ENCODE results near the gene ZCCHC8. TPM values are rescaled to one million over a fixed set of nuclear protein-coding genes. Genes with fewer than 3 reads are reported as not detected.
"Not testable (repeated sequence)": the region's sequence is repeated elsewhere in the genome, so short reads cannot be mapped to it uniquely, and the experiment has no call there.

The ZCCHC8 gene
- total RNA-seq, 1 experiment from 2014 or later = 19.6 TPM

DNA sequence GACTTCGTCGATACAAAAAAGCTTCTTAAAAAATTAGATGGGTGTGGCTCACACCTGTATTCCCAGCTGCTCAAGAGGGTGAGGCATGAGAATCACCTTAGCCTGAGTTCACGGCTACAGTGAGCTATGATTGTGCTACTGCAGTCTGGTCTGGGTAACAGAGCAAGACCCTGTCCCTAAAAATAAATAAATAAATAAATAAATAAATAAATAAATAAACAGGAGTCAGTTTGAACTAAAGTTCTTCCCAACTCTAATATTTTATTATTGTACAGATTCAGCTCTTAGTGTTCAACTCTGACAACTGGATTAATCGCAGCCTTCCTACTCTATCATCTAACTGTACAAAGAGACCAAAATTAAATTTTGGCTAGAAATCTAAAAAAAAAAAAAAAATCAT lies 65.5 kb downstream of the ZCCHC8 start:
- DNase-seq (ENCODE audit: low read depth) = no peak

DNA sequence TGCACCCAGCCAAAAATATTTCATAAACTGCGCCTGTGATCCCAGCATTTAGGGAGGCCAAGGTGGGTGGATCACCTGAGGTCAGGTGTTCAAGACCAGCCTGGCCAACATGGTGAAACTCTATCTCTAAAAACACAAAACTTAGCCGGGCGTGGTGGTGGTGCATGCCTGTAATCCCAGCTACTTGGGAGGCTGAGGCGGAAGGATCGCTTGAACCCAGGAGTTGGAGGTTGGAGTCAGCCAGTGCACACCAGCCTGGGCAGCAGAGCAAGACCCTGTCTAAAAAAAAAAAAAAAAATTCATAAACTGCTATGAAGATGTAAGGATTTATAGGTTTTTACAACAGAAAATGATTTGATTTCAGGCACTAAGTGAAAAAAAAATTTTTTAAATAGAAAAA lies 71.7 kb downstream of the ZCCHC8 start:
- not testable (repeated sequence) for DNase-seq (ENCODE audit: low read depth)

DNA sequence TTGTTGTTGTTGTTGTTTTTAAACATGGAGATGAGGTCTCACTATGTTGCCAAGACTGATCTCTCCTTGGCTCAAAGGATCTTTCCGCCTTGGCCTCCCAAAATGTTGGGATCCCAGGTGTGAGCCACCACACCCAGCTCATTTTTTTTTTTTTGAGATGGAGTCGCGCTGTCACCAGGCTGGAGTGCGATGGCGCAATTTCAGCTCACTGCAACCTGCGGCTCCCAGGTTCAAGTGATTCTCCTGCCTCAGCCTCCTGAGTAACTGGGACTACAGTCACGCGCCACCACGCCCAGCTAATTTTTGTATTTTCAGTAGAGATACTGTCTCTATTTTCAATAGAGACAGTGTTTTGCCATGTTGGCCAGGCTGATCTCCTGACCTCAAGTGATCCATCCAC lies 73.3 kb downstream of the ZCCHC8 start:
- DNase-seq (ENCODE audit: low read depth) = no peak

DNA sequence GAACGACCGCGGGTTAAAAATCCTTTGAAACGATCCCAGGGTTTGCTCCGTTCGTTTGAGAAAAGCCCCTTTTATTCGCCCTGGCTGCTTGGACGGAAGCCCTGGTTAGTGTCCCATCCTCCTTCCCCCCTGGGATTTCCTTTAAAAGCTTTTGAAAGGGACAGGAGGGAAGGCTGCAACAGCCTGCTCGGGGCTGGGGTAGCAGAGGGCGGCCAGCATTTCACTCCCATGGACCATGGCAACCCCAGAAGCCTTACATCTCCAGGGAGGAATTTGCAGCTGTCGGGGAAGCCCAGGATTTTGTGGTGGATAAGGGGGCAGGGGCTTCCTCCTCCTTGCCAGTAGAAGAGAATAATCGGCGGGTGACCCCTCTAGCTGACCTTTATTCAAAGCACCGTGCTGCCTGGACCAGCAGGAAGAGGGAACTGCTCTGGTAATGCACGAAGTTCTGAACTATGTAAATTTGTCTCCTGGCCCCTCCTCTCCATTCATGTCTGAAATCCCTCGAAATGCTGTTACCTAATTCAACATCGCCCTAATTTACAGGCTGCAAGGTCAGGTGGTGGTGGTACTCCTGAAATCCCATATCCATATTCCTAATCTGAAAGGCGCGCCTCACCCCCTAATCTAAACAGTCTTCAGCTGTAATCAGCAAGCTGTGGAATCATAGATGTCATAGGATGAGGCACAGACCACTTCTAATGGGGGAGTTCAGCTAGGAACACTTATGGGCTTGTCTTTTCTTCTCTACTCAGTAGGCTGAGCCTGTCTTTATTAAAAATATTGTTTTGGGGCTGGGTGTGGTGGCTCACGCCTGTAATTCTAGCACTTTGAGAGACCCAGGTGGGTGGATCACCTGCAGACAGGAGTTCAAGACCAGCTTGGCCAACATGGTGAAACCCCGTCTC lies 77.2 kb downstream of the ZCCHC8 start:
- peak; percentile 71 for DNase-seq (ENCODE audit: low read depth)

DNA sequence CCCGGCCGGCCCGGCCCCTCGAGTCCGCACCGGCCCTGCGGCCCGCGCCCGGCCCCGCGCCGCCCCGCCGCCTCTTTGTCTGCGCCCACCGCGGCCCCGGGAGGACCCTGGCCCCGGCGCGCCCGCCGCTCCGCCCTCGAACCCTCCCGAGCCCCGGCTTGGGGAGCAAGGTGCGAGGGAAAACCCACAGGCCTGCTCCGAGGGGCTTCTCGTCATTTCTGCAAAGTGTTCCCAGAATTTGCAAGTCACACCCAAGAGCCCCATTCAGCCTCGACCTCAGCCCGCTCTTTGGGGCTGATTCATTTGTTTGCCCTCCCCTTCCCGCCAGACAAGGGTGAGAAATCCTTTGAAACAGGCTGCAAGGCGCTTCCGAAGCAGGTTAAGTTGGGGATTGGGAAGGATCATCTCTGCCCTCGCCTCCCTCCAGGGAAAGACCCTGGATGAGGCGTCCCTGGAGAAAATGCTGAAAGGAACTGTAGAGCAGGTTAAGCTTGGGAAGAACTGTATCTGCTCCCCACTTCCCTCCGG lies 77.9 kb downstream of the ZCCHC8 start:
- peak; percentile 62 for DNase-seq (ENCODE audit: low read depth)

DNA sequence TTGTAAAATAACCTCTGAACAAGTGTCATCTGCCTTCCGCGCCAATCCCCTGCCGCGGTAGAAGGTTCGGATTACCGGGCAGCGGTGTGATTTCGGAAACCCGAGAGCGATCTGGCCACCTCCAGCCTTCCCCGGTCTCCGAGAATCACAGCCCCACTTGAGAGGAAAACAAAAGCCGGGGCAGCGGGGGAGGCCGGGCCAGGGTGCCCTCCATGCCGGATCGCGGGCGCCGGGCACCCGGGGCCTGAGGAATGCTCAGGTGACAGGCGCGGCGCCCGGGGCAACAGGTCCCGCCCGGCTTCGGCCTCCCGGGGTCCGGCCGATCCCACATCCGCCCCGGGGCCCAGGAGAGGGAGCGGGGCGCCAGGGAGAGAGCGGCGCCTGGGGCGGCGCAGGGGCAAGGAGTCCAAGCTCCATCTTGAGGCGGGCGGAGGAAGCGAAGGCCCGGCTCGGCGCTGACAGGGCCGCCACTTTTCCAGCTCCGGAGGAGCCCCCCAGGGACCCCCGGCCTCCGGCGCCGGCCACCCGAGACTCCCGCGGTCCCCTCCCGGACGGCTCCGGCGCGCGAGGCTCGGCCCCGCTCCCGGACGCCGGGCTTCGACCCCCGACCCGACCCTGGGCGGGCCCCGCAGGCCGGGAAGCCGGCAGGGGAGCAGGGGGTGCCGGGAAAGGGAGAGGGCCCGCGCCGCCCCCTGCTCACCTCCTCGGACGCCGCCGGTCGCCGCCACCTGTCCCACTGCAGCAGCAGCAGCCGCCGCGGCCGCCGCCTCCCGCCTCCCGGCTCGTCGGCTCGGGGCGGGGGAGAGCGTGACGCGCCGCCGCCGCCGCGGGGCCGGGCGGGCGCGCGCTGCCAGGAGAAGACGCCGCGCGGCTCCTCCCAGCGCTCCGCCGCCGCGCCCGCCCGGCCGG lies 78.7 kb downstream of the ZCCHC8 start, which contains the start of gene CLIP1:
CLIP1 (minus strand) TSS at position 849 of the 909 bp plus-strand sequence. CDS start 42,217 bp downstream, outside the sequence.
- peak; percentile 77 for DNase-seq (ENCODE audit: low read depth)

Small RNA genes within 50 kb of the gene (small RNA-seq; reads per million reads assigned to genes)
- not detected for gene RF00411

Other genes starting within 250 kb of the ZCCHC8 start
- 22.4 and 23.1 TPM in 2 replicates for gene VPS33A, start 234.4 kb downstream of the ZCCHC8 start, total RNA-seq (2014; rRNA removed; shearing (Covaris generic))
- 24.1 and 26.6 TPM in 2 replicates for gene CLIP1, start 78.3 kb downstream of the ZCCHC8 start, total RNA-seq (2014; rRNA removed; shearing (Covaris generic))
- gene RSRC2, start 26.0 kb upstream of the ZCCHC8 start, total RNA-seq (2014; rRNA removed; shearing (Covaris generic)) = 42.0 and 46.2 TPM in 2 replicates
- gene KNTC1, start 26.3 kb upstream of the ZCCHC8 start, total RNA-seq (2014; rRNA removed; shearing (Covaris generic)) = 34.0 and 42.3 TPM in 2 replicates
- gene HCAR2, start 202.4 kb upstream of the ZCCHC8 start, total RNA-seq (2014; rRNA removed; shearing (Covaris generic)) = not detected in 2 replicates
- not detected in 2 replicates for gene HCAR3, start 215.9 kb upstream of the ZCCHC8 start, total RNA-seq (2014; rRNA removed; shearing (Covaris generic))
- gene HCAR1, start 229.9 kb upstream of the ZCCHC8 start, total RNA-seq (2014; rRNA removed; shearing (Covaris generic)) = 0.02 TPM in 1 of 2 replicates, not detected in the other